Cardiac muscle cell (in vitro differentiated cells and primary cell): ENCODE measurements around the gene C14orf180. TPM values are rescaled to one million over a fixed set of nuclear protein-coding genes. Genes with fewer than 3 reads are reported as not detected.

ENCODE experiments used
- DNase-seq, 2 donors: peaks; one replicate each; pipeline versions ENCODE4 v3.0.0 to v3.0.0-alpha.2; 2010 to 2017; ENCODE audit warnings: low read depth in 1 of 2, low spot score in 1 of 2
- H3K27ac ChIP-seq: fragments of 200-600 bp; sonication (generic); 2 replicates; pipeline ENCODE4 v1.5.1; 2016
- H3K27me3 ChIP-seq: fragments of 200-600 bp; sonication (generic); 2 replicates; pipeline ENCODE4 v1.6.0; 2016; ENCODE audit warnings: control low read depth
- H3K36me3 ChIP-seq: fragments of 200-600 bp; sonication (generic); 2 replicates; pipeline ENCODE4 v1.5.1; 2016; ENCODE audit warnings: control low read depth
- H3K4me1 ChIP-seq: fragments of 200-600 bp; sonication (generic); 2 replicates; pipeline ENCODE4 v1.8.1; 2017; ENCODE audit warnings: low read depth, mild to moderate bottlenecking, mixed run types
- H3K4me3 ChIP-seq: fragments of 200-600 bp; sonication (generic); 2 replicates; pipeline ENCODE4 v1.5.1; 2016; ENCODE audit warnings: mild to moderate bottlenecking
- H3K9me3 ChIP-seq: fragments of 200-600 bp; sonication (generic); 2 replicates; pipeline ENCODE4 v1.5.1; 2017; ENCODE audit warnings: low read depth, mild to moderate bottlenecking, control low read depth
- CTCF ChIP-seq: IDR thresholded peaks from 2 replicates; pipeline ENCODE4 v1.5.1; 2012; ENCODE audit warnings: low read depth, mild to moderate bottlenecking, low read length
- polyA plus RNA-seq: library from polyadenylated mRNA; unstranded; fragments of >200 nt; fragmentation: Nextera tagmentation; extraction: Ambion mirVana; gene quantifications from 2 replicates; pipeline ENCODE4 v1.2.1, GENCODE V29; 2016
- total RNA-seq: library from RNA; depleted of rRNA; stranded (reverse); fragments of >200 nt; gene quantifications from 2 replicates; pipeline ENCODE4 v1.2.3, GENCODE V29; 2016

The C14orf180 gene
- total and polyA plus RNA-seq, 2 experiments from 2014 or later: 17.1 to 19.7 TPM

GRCh38 chr14:104585966-104586697 is 6.6 kb downstream of the C14orf180 start:
- H3K9me3 ChIP-seq: no peaks in the 10 kb centered on the region
- H3K27me3 ChIP-seq: no peaks in the 10 kb centered on the region
- no peaks in the 10 kb centered on the region for H3K36me3 ChIP-seq
- peaks cover 39% of the 10 kb centered on the region for H3K4me1 ChIP-seq
- DNase-seq: peak in 1 of 2 donors; percentile 26
- no peak for TF ChIP-seq CTCF
- no peak overlapping the region for H3K4me3 ChIP-seq
- H3K27ac ChIP-seq: peak overlapping the region; percentile 39

- no peak for TF ChIP-seq CTCF
- H3K4me1 ChIP-seq: peaks cover 30% of the 10 kb centered on the region
- H3K27me3 ChIP-seq: no peaks in the 10 kb centered on the region
- H3K9me3 ChIP-seq: no peaks in the 10 kb centered on the region
- no peaks in the 10 kb centered on the region for H3K36me3 ChIP-seq
- H3K4me3 ChIP-seq: no peak overlapping the region
- DNase-seq: no peak
- H3K27ac ChIP-seq: peak overlapping the region; percentile 39
These were observed 7.5 kb downstream of the C14orf180 start for GRCh38 chr14:104586832-104587620.

- H3K4me1 ChIP-seq: peaks cover 24% of the 10 kb centered on the region
- DNase-seq: no peak
- TF ChIP-seq CTCF: no peak
- H3K4me3 ChIP-seq: no peak overlapping the region
- H3K36me3 ChIP-seq: no peaks in the 10 kb centered on the region
- H3K9me3 ChIP-seq: no peaks in the 10 kb centered on the region
- no peaks in the 10 kb centered on the region for H3K27me3 ChIP-seq
- H3K27ac ChIP-seq: no peak overlapping the region
These were observed 8.1 kb downstream of the C14orf180 start for GRCh38 chr14:104587641-104588040.

DNA sequence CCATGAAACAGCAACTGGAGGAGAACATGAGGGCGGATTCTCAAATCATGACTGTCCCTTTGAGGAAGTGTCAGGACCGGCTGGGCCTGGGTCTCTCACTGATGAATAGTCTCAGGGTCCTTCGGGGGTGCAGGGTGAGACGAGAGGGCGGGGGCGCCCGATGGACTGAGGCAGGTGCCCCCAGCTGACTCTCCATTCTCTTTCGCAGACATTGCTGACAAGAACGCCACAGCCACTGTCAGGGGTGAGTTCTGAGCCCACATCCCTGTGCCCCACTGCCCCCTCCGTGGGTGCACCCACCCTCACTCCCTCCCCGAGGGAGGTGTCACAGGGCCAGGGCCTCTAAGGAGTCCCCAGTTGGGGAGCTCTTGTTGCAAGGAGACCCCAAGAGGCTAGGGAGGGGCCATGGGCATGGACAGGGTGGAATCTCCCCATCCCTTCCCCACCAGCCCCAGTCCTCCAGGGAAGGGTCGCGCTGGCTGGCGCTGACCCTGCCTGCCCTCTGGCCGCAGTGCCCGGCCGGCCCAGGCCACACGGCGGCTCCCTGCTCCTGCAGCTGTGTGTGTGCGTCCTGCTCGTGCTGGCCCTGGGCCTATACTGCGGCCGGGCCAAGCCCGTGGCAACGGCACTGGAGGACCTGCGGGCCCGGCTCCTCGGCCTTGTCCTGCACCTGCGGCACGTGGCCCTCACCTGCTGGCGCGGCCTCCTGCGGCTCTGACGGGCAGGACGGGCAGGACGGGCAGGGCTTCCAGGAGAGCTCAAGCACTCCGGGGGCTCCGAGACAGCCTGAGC is 8.7 kb downstream of the C14orf180 start:
- Histone ChIP-seq H3K36me3 (no peaks in the 10 kb centered on the region), H3K27me3 (no peaks in the 10 kb centered on the region), H3K27ac (no peak overlapping the region), H3K9me3 (no peaks in the 10 kb centered on the region), H3K4me1 (peaks cover 18% of the 10 kb centered on the region), H3K4me3 (no peak overlapping the region)
- no peak for TF ChIP-seq CTCF
- no peak for DNase-seq

- no peak overlapping the region for H3K4me3 ChIP-seq
- no peak for DNase-seq
- H3K36me3 ChIP-seq: no peaks in the 10 kb centered on the region
- H3K27me3 ChIP-seq: no peaks in the 10 kb centered on the region
- H3K9me3 ChIP-seq: no peaks in the 10 kb centered on the region
- H3K27ac ChIP-seq: no peak overlapping the region
- H3K4me1 ChIP-seq: peaks cover 5% of the 10 kb centered on the region
- TF ChIP-seq CTCF: no peak
These were observed 10.0 kb downstream of the C14orf180 start for GRCh38 chr14:104589338-104590195.
